NCI-H524 (cell line): ENCODE data around the gene MAD2L2.
A peak's percentile ranks its signal among the peaks of the same experiment; 100 is the strongest.

ENCODE experiments used
- DNase-seq, 2 experiments: peaks; one replicate each; lab custom pipeline; 2025; lab: John Stamatoyannopoulos, UW

MAD2L2 gene

GRCh38 chr1:11653101-11653860, 27.7 kb downstream of the MAD2L2 start:
- no peak for DNase-seq

GRCh38 chr1:11652203-11652780, 28.7 kb downstream of the MAD2L2 start:
- no peak for DNase-seq

GRCh38 chr1:11651017-11651416, 29.9 kb downstream of the MAD2L2 start:
- DNase-seq = no peak

- peak; percentile 46 to 85 for DNase-seq
These were observed 30.5 kb downstream of the MAD2L2 start for GRCh38 chr1:11650331-11650991.

GRCh38 chr1:11649624-11650330, 31.2 kb downstream of the MAD2L2 start:
- DNase-seq = no peak

- DNase-seq = no peak
These were observed 31.7 kb downstream of the MAD2L2 start for GRCh38 chr1:11649237-11649623.

GRCh38 chr1:11648732-11649158, 32.2 kb downstream of the MAD2L2 start:
- no peak for DNase-seq

GRCh38 chr1:11648039-11648438, 32.9 kb downstream of the MAD2L2 start:
- no peak for DNase-seq

GRCh38 chr1:11647333-11647732, 33.6 kb downstream of the MAD2L2 start:
- no peak for DNase-seq

GRCh38 chr1:11646317-11646716, 34.6 kb downstream of the MAD2L2 start:
- no peak for DNase-seq

GRCh38 chr1:11645670-11646265, 35.2 kb downstream of the MAD2L2 start:
- DNase-seq = peak; percentile 75 to 81

- no peak for DNase-seq
These were observed 35.7 kb downstream of the MAD2L2 start for GRCh38 chr1:11645270-11645669.

GRCh38 chr1:11643782-11644181, 37.2 kb downstream of the MAD2L2 start:
- no peak for DNase-seq

- peak in 1 of 2 experiments; percentile 70 for DNase-seq
These were observed 38.4 kb downstream of the MAD2L2 start for GRCh38 chr1:11642418-11643017.

- DNase-seq = peak; percentile 18 to 55
These were observed 39.1 kb downstream of the MAD2L2 start for GRCh38 chr1:11641776-11642305.

GRCh38 chr1:11640944-11641343, 40.0 kb downstream of the MAD2L2 start:
- DNase-seq = no peak

- DNase-seq = no peak
These were observed 40.8 kb downstream of the MAD2L2 start for GRCh38 chr1:11640101-11640500.

- no peak for DNase-seq
These were observed 41.6 kb downstream of the MAD2L2 start for GRCh38 chr1:11639372-11639771.

- no peak for DNase-seq
These were observed 42.8 kb downstream of the MAD2L2 start for GRCh38 chr1:11638121-11638520.

GRCh38 chr1:11634365-11635192, 46.4 kb downstream of the MAD2L2 start:
- peak; percentile 20 to 67 for DNase-seq
